B cell (primary cell): ENCODE data around the gene SHLD2.

Experiments used
- EZH2 ChIP-seq: IDR thresholded peaks from 2 replicates; pipeline ENCODE4 v1.6.1; 2012; ENCODE audit warnings: borderline replicate concordance, low read depth, mild to moderate bottlenecking, moderate library complexity, low read length; ENCODE audit not compliant: insufficient read depth, poor library complexity, severe bottlenecking
- TF ChIP-seq, protein P1 (sequence below): fragments of 200-600 bp; IDR thresholded peaks from one replicate; pipeline ENCODE4 v1.8.0; 2022; ENCODE audit warnings: antibody characterized with exemption, mild to moderate bottlenecking

DNA sequence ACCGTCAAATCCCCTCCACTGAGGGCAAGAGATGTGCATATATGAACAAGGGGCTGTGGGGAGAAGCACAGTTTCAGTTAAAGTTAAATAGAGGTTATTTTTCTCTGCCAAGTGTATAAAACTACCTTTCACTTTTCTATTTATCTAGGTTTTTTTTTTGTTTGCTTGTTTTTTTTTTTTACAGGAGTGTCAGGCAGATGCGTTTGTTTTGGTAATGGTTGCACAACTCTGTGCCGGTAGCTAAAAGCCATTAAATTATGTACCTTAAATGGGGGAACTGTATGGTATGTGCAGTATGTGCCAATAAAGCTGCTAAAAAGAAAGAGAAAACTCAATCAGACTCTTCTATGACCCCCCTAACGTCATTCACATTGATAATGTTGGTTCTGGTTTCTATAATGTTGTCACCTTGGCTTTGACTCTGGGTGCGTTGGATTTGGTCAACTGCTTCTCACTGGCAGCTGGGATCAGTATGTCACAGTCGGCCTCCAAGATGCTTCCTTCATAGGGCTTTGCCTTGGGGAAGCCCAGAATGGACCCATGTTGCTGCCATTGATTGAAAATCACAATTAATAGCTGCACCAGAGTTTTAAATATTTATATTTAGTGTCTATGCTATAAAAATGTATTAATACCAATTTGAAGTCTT is 34.6 kb upstream of the SHLD2 start:
- no peak for TF ChIP-seq EZH2
- TF ChIP-seq, protein P1, sequence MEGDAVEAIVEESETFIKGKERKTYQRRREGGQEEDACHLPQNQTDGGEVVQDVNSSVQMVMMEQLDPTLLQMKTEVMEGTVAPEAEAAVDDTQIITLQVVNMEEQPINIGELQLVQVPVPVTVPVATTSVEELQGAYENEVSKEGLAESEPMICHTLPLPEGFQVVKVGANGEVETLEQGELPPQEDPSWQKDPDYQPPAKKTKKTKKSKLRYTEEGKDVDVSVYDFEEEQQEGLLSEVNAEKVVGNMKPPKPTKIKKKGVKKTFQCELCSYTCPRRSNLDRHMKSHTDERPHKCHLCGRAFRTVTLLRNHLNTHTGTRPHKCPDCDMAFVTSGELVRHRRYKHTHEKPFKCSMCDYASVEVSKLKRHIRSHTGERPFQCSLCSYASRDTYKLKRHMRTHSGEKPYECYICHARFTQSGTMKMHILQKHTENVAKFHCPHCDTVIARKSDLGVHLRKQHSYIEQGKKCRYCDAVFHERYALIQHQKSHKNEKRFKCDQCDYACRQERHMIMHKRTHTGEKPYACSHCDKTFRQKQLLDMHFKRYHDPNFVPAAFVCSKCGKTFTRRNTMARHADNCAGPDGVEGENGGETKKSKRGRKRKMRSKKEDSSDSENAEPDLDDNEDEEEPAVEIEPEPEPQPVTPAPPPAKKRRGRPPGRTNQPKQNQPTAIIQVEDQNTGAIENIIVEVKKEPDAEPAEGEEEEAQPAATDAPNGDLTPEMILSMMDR: no peak
